SW 1271 (cell line): Measurements from ENCODE around the gene OR51B6.
A peak's percentile ranks its signal among the peaks of the same experiment; 100 is the strongest.
"Not testable (repeated sequence)": the region's sequence is repeated elsewhere in the genome, so short reads cannot be mapped to it uniquely, and the experiment has no call there.

Experiments
- DNase-seq, 2 experiments: peaks; one replicate each; lab custom pipeline; 2025; lab: John Stamatoyannopoulos, UW

The OR51B6 gene

GRCh38 chr11:5351208-5351607, at the start of gene OR51B6:
OR51B6 (plus strand) TSS chr11:5351508; CDS start chr11:5351508, 0 bp downstream.
- no peak for DNase-seq

GRCh38 chr11:5301846-5302245, 49.5 kb upstream of the OR51B6 start, which contains the start of gene OR51B4:
OR51B4 (minus strand) TSS chr11:5301946; CDS start chr11:5301946, 0 bp downstream.
- no peak for DNase-seq

- DNase-seq, result no peak
Observed at GRCh38 chr11:5303626-5304025, 47.7 kb upstream of the OR51B6 start.

GRCh38 chr11:5304046-5304445, 47.3 kb upstream of the OR51B6 start:
- DNase-seq, result no peak

GRCh38 chr11:5307256-5308019, 43.9 kb upstream of the OR51B6 start:
- DNase-seq, result no peak

- no peak for DNase-seq
Observed at GRCh38 chr11:5310423-5310822, 40.9 kb upstream of the OR51B6 start.

GRCh38 chr11:5313326-5314023, 37.8 kb upstream of the OR51B6 start:
- DNase-seq, result not testable (repeated sequence)

- DNase-seq, result no peak
Observed at GRCh38 chr11:5317292-5317691, 34.0 kb upstream of the OR51B6 start.

- no peak for DNase-seq
Observed at GRCh38 chr11:5324197-5324596, 27.1 kb upstream of the OR51B6 start, which contains the start of gene OR51B2. OR51B2 (minus strand) TSS chr11:5324297; CDS start chr11:5324297, 0 bp downstream.

- no peak for DNase-seq
Observed at GRCh38 chr11:5335170-5335569, 16.1 kb upstream of the OR51B6 start.

- no peak for DNase-seq
Observed at GRCh38 chr11:5336331-5336730, 15.0 kb upstream of the OR51B6 start.

- DNase-seq, result not testable (repeated sequence)
Observed at GRCh38 chr11:5337253-5337652, 14.1 kb upstream of the OR51B6 start.

- DNase-seq, result no peak
Observed at GRCh38 chr11:5339771-5340322, 11.5 kb upstream of the OR51B6 start.

- no peak for DNase-seq
Observed at GRCh38 chr11:5343474-5344335, 7.6 kb upstream of the OR51B6 start, which contains the start of gene OR51B5. OR51B5 (minus strand) TSS chr11:5343524; CDS start chr11:5343524, 0 bp downstream.

- no peak for DNase-seq
Observed at GRCh38 chr11:5345831-5346230, 5.5 kb upstream of the OR51B6 start.

GRCh38 chr11:5348551-5349194, 2.6 kb upstream of the OR51B6 start:
- no peak for DNase-seq

- DNase-seq, result no peak
Observed at GRCh38 chr11:5349550-5349949, 1.8 kb upstream of the OR51B6 start.

GRCh38 chr11:5356031-5356430, 4.7 kb downstream of the OR51B6 start:
- not testable (repeated sequence) for DNase-seq

GRCh38 chr11:5362017-5362625, 10.8 kb downstream of the OR51B6 start:
- DNase-seq, result no peak

GRCh38 chr11:5363679-5364078, 12.4 kb downstream of the OR51B6 start:
- no peak for DNase-seq

- DNase-seq, result peak; percentile 68 to 83
Observed at GRCh38 chr11:5364214-5364613, 12.9 kb downstream of the OR51B6 start.
